NCI-H748 (cell line): ENCODE results near the gene ASCC1.

Experiments
- DNase-seq: peaks from one replicate; lab custom pipeline; 2025; ENCODE audit not compliant: unreplicated experiment; lab: John Stamatoyannopoulos, UW

The ASCC1 gene

GRCh38 chr10:72069751-72070526 lies 146.1 kb downstream of the ASCC1 start:
- DNase-seq, result no peak

GRCh38 chr10:72068901-72069446 lies 147.1 kb downstream of the ASCC1 start:
- no peak for DNase-seq

GRCh38 chr10:72068126-72068765 lies 147.8 kb downstream of the ASCC1 start:
- DNase-seq, result no peak

- no peak for DNase-seq
Measured at GRCh38 chr10:72067463-72068125, 148.5 kb downstream of the ASCC1 start.

- no peak for DNase-seq
Measured at GRCh38 chr10:72066318-72067284, 149.5 kb downstream of the ASCC1 start.

- DNase-seq, result no peak
Measured at GRCh38 chr10:72065439-72066025, 150.5 kb downstream of the ASCC1 start.

- DNase-seq, result no peak
Measured at GRCh38 chr10:72063703-72064391, 152.2 kb downstream of the ASCC1 start.

- DNase-seq, result no peak
Measured at GRCh38 chr10:72062832-72063702, 153.0 kb downstream of the ASCC1 start.

- no peak for DNase-seq
Measured at GRCh38 chr10:72062382-72062781, 153.7 kb downstream of the ASCC1 start.

- no peak for DNase-seq
Measured at GRCh38 chr10:72061930-72062329, 154.1 kb downstream of the ASCC1 start.

- DNase-seq, result no peak
Measured at GRCh38 chr10:72061491-72061890, 154.6 kb downstream of the ASCC1 start.

- no peak for DNase-seq
Measured at GRCh38 chr10:72059843-72060822, 155.9 kb downstream of the ASCC1 start.

GRCh38 chr10:72058989-72059842 lies 156.9 kb downstream of the ASCC1 start:
- DNase-seq, result no peak

- no peak for DNase-seq
Measured at GRCh38 chr10:72058347-72058898, 157.7 kb downstream of the ASCC1 start.

- DNase-seq, result no peak
Measured at GRCh38 chr10:72056932-72057751, 158.9 kb downstream of the ASCC1 start.
